Stimulated activated CD8-positive, alpha-beta memory T cell treated with anti-CD3 and anti-CD28 coated beads, Interleukin-7, amount 100 ng/mL, for 4 hours (primary cell): ENCODE measurements around the gene RIPOR2.

Source experiments
- DNase-seq, 2 donors: peaks; one replicate each; pipeline ENCODE4 v3.0.0-alpha.2; 2020; ENCODE audit warnings: low read depth in 2 of 2

Gene RIPOR2

DNA sequence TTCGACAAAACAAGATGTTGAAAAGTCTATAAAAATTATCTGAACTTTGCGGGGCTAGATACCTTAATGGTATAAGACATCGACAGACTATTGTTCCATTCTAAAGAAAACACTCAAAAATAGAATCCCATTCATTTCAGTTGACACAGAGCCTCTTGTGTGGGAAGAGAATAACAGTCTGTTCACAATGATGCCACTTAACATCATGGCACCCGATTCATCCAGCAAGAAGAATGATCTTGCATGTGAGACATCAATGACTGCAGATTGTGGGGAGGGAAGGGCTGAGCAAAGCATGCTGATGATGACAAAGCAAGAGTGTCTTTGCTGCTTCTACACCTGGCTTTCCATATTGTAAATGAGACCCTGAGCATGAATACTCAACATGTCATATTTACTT, 87.3 kb downstream of the RIPOR2 start:
- DNase-seq: no peak

GRCh38 chr6:24847402-24847801, 88.4 kb downstream of the RIPOR2 start:
- no peak for DNase-seq

GRCh38 chr6:24845578-24845977, 90.2 kb downstream of the RIPOR2 start:
- no peak for DNase-seq

DNA sequence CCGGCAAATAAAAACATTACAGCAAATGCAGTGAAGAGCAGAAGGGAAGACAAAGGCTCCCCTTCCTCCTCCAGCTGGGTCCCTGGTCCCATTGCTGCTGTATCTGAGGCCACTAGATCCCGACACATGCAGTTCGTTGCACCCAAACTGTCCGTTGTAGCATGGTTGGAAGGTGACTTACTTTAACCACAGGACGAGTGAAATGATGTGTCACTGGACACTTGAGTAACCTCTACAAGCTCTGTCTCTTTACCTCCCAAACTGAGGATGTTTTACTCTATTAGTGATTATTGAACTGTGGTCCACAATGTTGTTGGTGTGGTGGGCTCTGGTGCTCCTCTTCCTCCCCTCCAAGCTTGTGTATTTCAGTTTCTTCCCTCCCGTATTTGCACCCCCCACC, 90.9 kb downstream of the RIPOR2 start:
- DNase-seq: no peak

DNA sequence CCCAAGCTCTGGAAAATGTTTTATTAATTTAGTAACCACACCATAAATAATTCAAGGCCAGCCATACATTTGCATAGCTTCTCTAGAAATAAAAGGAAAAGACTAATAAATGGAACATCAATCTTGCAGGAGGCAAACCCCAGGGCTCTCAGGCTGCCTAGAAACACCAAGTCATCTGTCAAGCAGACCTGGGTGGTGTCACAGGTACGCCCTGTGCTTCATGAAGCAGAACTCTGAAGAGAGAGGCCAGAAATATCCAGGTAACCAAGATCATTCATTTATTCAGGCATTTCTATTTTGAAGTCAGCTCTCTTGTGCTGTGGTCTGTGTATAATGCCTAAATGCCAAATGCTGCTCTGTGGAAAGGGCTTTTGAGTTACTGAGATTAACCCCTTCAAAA, 91.7 kb downstream of the RIPOR2 start:
- no peak for DNase-seq

DNA sequence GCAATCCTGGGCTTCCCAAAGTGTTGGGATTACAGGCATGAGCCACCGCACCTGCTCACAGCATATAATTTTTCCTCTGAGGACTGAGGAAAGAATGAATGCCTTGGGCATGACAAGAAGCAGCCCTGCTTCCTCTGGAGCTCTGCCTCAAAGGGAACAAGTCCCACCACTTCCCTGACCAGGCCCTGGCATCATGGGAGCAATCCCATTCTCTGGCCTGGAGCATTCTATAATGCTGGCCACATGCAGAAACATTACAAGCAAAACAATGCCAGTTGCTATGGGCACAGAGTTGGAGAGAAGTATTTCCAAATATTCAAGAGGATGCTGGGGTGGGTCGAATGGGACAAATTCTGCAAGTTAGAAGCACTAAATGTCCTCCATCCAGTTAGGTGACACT, 95.6 kb downstream of the RIPOR2 start:
- DNase-seq: no peak

DNA sequence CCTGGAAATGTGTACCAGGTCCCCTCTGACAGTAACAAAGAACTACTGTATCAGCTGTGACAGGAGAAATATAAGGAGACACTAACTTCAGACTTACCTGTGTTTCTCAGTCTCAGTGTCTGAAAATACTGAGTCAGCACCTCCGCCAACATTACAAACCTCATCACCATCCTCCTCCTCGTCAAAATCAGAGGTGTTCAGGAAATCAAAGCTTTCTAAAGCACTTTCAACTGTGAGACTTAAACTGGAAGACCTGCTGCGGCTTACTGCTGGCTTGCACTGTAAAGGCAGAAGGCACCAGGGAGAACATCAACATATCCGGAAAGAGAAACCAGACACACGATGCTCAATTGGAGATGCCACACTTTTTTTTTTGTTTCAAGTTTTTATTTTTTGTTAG, 96.8 kb downstream of the RIPOR2 start:
- DNase-seq: no peak

- DNase-seq: no peak
These were observed 97.7 kb downstream of the RIPOR2 start for GRCh38 chr6:24838081-24838480.

GRCh38 chr6:24836109-24836508, 99.7 kb downstream of the RIPOR2 start:
- no peak for DNase-seq

DNA sequence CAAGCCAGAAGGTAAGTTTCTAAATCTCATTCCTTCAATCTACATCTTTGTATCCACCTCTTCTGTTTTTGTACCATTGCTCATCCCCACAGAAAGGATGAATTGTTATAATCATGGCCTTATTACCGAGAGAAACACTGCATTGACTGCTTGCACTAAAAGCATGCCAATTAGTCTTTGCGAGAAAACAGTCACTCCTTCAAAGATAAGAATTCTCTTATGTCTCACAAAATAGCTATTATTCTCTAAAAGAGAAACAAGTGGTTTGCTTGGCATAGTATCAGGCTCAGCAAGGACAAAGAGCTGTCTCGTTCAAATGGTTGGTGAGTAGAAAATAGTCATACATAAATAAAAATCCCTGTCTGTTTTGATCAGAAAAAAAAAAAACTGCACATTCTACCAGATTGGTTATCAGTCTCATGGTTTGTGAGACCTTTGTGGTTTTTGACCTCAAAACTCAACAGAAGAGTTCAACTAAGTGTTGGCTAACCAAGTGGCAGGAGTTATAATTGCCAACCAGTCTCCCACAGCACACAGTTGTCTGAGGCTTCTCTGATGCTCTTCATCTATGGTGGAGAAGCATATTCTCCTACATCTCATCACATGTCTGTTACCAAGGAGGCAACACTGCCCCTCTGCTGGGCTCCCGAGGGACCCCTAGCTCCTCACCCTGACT, 101.9 kb downstream of the RIPOR2 start:
- DNase-seq: no peak

- no peak for DNase-seq
These were observed 103.0 kb downstream of the RIPOR2 start for GRCh38 chr6:24832794-24833193.

GRCh38 chr6:24831771-24832716, 103.7 kb downstream of the RIPOR2 start:
- no peak for DNase-seq

DNA sequence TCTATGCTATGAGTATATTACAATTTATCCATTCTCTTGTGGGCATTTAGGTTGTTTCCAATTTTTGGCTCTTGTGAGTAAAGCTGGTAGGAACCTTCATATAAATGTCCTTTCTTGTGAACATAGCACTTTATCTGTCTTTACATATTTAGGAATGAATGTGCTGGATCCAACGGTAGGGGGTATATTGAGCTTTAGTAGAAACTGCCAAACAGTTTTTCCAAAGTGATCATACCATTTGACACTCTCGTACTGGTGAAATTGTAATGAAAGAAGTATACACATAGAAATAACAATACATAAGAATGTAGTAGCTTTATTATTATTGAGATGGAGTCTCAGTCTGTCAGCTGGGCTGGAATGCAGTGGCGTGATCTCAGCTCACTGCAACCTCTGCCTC, 106.1 kb downstream of the RIPOR2 start:
- DNase-seq: no peak

DNA sequence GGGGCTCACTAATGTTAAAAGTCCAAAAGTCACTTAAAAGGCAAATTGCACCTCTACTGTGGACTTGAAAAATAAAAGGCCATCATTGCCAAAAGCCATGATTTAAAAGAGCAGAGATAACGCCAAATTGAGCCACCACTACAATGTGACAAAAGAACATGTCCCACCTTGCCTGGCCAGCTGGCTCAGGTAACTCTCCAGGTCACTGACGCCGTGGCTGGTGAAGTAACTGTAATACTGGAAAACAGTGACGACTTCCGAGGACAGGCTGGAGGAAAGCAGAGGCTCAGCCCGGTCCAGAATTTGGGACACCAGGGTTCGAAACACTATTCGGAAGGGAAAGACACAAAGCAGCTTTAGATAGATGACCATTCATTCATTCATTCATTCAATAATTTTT, 107.8 kb downstream of the RIPOR2 start:
- no peak for DNase-seq

GRCh38 chr6:24827162-24827561, 108.6 kb downstream of the RIPOR2 start:
- no peak for DNase-seq

DNA sequence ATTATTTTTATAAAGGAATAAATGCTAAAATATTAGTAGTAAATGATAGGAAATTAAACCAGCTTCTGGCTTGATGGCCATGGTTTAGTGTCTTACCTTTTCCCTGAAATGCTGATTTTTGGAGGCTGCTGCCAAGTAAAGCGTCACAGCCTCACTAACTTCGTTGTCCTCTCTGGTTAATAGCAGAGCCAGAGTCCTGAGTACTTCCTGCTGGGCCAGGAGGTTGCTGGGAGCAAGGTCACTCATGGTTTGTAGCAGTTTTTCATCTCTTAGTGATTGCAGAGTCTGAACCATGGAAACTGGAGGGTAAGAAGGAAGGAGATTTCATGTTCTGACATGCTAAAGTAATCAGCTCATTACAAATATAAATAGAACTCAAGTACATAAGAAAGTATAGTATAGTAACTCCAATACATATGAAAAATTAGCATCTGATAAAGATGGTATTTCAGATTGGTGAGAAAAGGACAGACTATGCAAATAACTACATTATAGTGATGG, 110.6 kb downstream of the RIPOR2 start:
- no peak for DNase-seq

GRCh38 chr6:24824142-24824938, 111.4 kb downstream of the RIPOR2 start:
- no peak for DNase-seq

DNA sequence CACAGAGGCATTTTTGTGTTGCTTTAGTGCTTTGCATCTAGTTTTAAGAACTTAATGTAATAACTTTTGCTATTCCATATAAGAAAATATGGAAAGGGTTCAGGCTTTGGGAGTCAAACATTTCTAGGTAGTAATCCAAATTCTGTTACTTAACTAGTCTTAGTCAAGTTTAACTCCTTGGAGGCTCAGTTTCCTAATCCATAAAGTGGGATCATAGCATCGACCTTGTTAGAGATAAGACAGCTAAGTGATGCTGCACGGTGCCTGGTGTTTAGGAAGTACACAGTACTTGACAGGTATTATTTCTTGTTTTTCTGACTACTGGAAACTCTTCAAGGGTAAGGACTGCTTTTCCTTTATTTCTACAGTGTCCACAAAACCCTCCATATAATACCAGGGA, 112.6 kb downstream of the RIPOR2 start:
- no peak for DNase-seq

GRCh38 chr6:24822696-24823095, 113.1 kb downstream of the RIPOR2 start:
- DNase-seq: no peak

DNA sequence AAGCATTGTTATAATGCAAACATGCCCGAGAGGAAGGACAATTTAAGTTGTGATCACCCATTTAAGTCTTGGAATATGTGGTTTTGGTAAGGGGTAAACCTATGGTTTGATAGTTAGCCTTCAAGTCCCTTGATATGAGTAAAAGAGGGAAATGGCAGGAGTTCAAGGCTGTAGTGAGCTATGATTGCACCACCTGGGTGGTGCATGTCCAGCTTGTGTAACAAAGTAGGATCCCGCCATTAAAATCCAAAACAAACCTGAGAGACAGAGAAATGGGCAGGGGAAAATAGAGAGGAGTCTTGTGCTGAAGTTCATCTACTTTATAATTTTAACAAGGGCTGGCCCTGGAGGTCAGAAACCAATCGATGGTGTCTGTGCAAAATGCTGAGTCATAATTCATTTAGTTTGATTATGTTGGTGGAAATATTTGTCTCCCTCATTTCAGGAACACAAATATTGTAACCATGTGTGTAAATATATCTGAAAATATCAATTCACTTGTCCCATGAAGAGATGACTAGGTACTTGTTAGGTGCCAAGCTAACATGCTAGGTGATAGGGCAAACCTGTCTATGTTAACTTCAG, 113.8 kb downstream of the RIPOR2 start:
- no peak for DNase-seq

DNA sequence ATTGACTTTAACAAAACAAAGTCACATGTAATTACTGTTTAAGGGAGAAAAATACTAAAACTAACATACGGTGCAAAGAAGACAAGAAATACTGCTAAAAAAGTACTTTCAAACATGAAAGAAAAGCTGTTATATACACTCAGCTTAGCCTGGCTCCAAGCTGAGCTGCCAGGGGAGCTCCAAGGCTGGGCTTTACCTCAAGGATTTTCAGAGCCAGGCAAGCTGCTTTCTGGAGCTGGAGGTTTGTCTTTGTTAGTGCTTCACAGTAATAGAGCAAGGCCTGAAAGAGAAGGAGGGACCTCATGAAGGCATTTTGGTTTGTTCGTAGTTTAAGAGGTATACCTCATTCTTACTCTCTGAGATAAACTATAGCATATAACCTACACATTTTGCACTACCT, 117.4 kb downstream of the RIPOR2 start:
- no peak for DNase-seq

GRCh38 chr6:24809728-24810127, 126.0 kb downstream of the RIPOR2 start:
- no peak for DNase-seq
